BLaER1 (cell line): ENCODE data around the gene E2F6.

ENCODE experiments used
- H3K27ac ChIP-seq: shearing (Covaris generic); formaldehyde crosslinking; 2 replicates; pipeline ENCODE4 v1.8.1; 2022
- H3K27me3 ChIP-seq: shearing (Covaris generic); formaldehyde crosslinking; 2 replicates; pipeline ENCODE4 v1.8.1; 2022
- H3K36me3 ChIP-seq: shearing (Covaris generic); formaldehyde crosslinking; 2 replicates; pipeline ENCODE4 v1.8.1; 2022
- H3K4me1 ChIP-seq: shearing (Covaris generic); formaldehyde crosslinking; 2 replicates; pipeline ENCODE4 v1.8.1; 2022
- H3K4me2 ChIP-seq: shearing (Covaris generic); formaldehyde crosslinking; 2 replicates; pipeline ENCODE4 v1.8.1; 2022
- H3K4me3 ChIP-seq: shearing (Covaris generic); formaldehyde crosslinking; 2 replicates; pipeline ENCODE4 v1.8.1; 2022
- H3K9ac ChIP-seq: shearing (Covaris generic); formaldehyde crosslinking; 2 replicates; pipeline ENCODE4 v1.8.1; 2022
- H3K9me3 ChIP-seq: shearing (Covaris generic); formaldehyde crosslinking; 2 replicates; pipeline ENCODE4 v1.8.1; 2022
- H4K20me1 ChIP-seq: shearing (Covaris generic); formaldehyde crosslinking; 2 replicates; pipeline ENCODE4 v1.8.1; 2022
- Cebpa-rat ChIP-seq: shearing (Covaris generic); IDR thresholded peaks from 2 replicates; pipeline ENCODE4 v1.8.1; 2022

Gene E2F6

GRCh38 chr2:11465110-11465484 lies 864 bp downstream of the E2F6 start:
- H3K9ac ChIP-seq, result peak overlapping the region; percentile 85
- H3K4me2 ChIP-seq, result peak overlapping the region; percentile 91
- TF ChIP-seq Cebpa-rat, result no peak
- H3K4me1 ChIP-seq, result peaks cover 42% of the 10 kb centered on the region
- H3K36me3 ChIP-seq, result peaks cover 38% of the 10 kb centered on the region
- H3K27me3 ChIP-seq, result no peaks in the 10 kb centered on the region
- H3K4me3 ChIP-seq, result peak overlapping the region; percentile 77
- H4K20me1 ChIP-seq, result peaks cover 50% of the 10 kb centered on the region
- H3K27ac ChIP-seq, result peak overlapping the region; percentile 88
- H3K9me3 ChIP-seq, result peaks cover 6% of the 10 kb centered on the region; the same call in 1 of the 2 replicates

DNA sequence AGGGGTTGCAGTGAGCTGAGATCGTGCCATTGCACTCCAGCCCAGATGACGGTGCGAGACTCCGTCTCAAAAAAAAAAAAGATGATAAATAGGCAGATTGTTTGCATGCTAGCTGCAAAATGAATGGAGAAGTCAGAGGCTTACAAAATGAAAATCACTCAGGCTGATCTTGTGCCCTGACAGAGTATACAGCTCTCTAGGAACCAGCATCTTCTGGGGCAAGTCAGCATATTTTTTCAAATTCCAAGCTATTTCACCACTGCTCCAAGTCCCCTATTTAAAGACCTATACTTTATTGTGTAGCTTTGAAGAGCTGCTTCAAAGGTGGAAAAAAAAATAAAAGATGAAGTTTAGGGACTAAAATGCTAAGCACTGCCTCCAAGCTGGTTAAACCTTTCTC lies 6.1 kb downstream of the E2F6 start:
- Histone ChIP-seq H3K4me1 (peaks cover 38% of the 10 kb centered on the region), H3K9me3 (peaks cover 6% of the 10 kb centered on the region; the same call in 1 of the 2 replicates), H4K20me1 (peaks cover 100% of the 10 kb centered on the region), H3K27me3 (no peaks in the 10 kb centered on the region), H3K36me3 (peaks cover 67% of the 10 kb centered on the region), H3K4me2 (no peak overlapping the region), H3K4me3 (no peak overlapping the region), H3K27ac (no peak overlapping the region), H3K9ac (no peak overlapping the region)
- no peak for TF ChIP-seq Cebpa-rat

DNA sequence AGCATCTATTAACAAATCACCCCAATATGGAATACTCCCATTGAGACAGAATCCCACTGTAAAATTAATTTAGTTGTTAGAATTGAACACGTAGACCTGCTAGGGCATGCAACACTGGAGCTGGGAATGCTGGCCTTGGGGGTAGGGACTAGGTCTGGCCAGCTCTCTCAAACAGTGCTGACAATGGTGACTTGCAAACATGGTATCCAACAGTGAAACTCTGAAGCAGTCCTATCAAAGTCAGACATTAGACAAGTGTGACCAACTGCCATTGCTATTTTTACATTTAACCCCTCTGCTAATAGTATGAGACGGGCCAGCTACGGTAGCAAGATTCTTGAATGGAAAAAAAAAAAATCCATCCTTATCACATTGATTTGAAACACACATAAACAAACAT lies 7.2 kb downstream of the E2F6 start:
- peaks cover 73% of the 10 kb centered on the region for H3K36me3 ChIP-seq

GRCh38 chr2:11457935-11458334 lies 8.0 kb downstream of the E2F6 start:
- H3K36me3 ChIP-seq, result peaks cover 73% of the 10 kb centered on the region
- H3K4me3 ChIP-seq, result no peak overlapping the region
- peaks cover 98% of the 10 kb centered on the region for H4K20me1 ChIP-seq
- peaks cover 19% of the 10 kb centered on the region for H3K4me1 ChIP-seq
- no peak for TF ChIP-seq Cebpa-rat
- no peak overlapping the region for H3K4me2 ChIP-seq
- H3K9ac ChIP-seq, result no peak overlapping the region
- no peaks in the 10 kb centered on the region; the same call in 1 of the 2 replicates for H3K9me3 ChIP-seq
- H3K27me3 ChIP-seq, result no peaks in the 10 kb centered on the region
- H3K27ac ChIP-seq, result no peak overlapping the region

More for the DNA sequence above, 7.2 kb downstream of the E2F6 start:
- H3K4me2 ChIP-seq, result peak overlapping the region; percentile 26
- peaks cover 3% of the 10 kb centered on the region; the same call in 1 of the 2 replicates for H3K9me3 ChIP-seq
- TF ChIP-seq Cebpa-rat, result no peak
- no peak overlapping the region for H3K9ac ChIP-seq
- H3K4me1 ChIP-seq, result peaks cover 28% of the 10 kb centered on the region
- no peaks in the 10 kb centered on the region for H3K27me3 ChIP-seq
- peaks cover 100% of the 10 kb centered on the region for H4K20me1 ChIP-seq
- no peak overlapping the region for H3K4me3 ChIP-seq
- H3K27ac ChIP-seq, result no peak overlapping the region

DNA sequence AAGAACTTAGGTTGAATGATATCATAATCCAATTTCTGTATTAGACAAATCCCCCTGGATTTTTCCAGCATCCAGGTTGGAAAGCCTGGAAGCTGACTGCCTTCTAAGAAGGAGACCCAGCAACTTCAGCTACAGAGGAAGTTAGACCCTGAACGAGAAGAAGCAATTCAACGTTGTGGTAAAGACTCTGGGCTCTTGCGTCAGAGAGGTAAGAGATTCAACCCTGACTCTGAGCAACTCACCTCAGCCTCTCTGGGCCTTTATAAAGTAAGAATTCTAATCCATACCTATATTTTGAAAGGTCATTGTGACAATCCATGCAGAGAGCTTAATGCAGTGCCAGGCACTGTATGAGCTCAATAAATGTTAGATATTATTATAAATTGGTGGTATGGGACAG lies 9.7 kb downstream of the E2F6 start:
- Histone ChIP-seq H4K20me1 (peaks cover 87% of the 10 kb centered on the region), H3K9me3 (no peaks in the 10 kb centered on the region), H3K27me3 (no peaks in the 10 kb centered on the region), H3K27ac (no peak overlapping the region), H3K4me3 (no peak overlapping the region), H3K36me3 (peaks cover 75% of the 10 kb centered on the region), H3K9ac (no peak overlapping the region), H3K4me2 (no peak overlapping the region), H3K4me1 (peaks cover 13% of the 10 kb centered on the region)
- TF ChIP-seq Cebpa-rat, result no peak

GRCh38 chr2:11454824-11455223 lies 11.1 kb downstream of the E2F6 start:
- Histone ChIP-seq H3K9me3 (no peaks in the 10 kb centered on the region), H3K36me3 (peaks cover 78% of the 10 kb centered on the region), H4K20me1 (peaks cover 80% of the 10 kb centered on the region), H3K9ac (no peak overlapping the region), H3K27me3 (no peaks in the 10 kb centered on the region), H3K27ac (no peak overlapping the region), H3K4me2 (no peak overlapping the region), H3K4me3 (no peak overlapping the region), H3K4me1 (peaks cover 13% of the 10 kb centered on the region)
- no peak; the same call in 1 of the 2 replicates for TF ChIP-seq Cebpa-rat

GRCh38 chr2:11450791-11451190 lies 15.2 kb downstream of the E2F6 start:
- H3K27me3 ChIP-seq, result no peaks in the 10 kb centered on the region
- H3K9me3 ChIP-seq, result no peaks in the 10 kb centered on the region
- H3K36me3 ChIP-seq, result peaks cover 93% of the 10 kb centered on the region

GRCh38 chr2:11446733-11447248 lies 19.2 kb downstream of the E2F6 start:
- peaks cover 15% of the 10 kb centered on the region; the same call in 1 of the 2 replicates for H4K20me1 ChIP-seq
- H3K27me3 ChIP-seq, result no peaks in the 10 kb centered on the region
- no peak overlapping the region for H3K4me2 ChIP-seq
- no peak overlapping the region for H3K4me3 ChIP-seq
- TF ChIP-seq Cebpa-rat, result no peak
- no peak overlapping the region for H3K27ac ChIP-seq
- H3K4me1 ChIP-seq, result no peaks in the 10 kb centered on the region
- no peak overlapping the region for H3K9ac ChIP-seq
- H3K9me3 ChIP-seq, result peaks cover 24% of the 10 kb centered on the region
- H3K36me3 ChIP-seq, result peaks cover 91% of the 10 kb centered on the region

More at GRCh38 chr2:11450791-11451190, 15.2 kb downstream of the E2F6 start:
- H3K9ac ChIP-seq, result no peak overlapping the region
- H3K27ac ChIP-seq, result no peak overlapping the region
- H4K20me1 ChIP-seq, result peaks cover 45% of the 10 kb centered on the region
- no peak for TF ChIP-seq Cebpa-rat
- no peak overlapping the region for H3K4me3 ChIP-seq
- H3K4me1 ChIP-seq, result no peaks in the 10 kb centered on the region
- H3K4me2 ChIP-seq, result no peak overlapping the region

- peaks cover 92% of the 10 kb centered on the region for H3K36me3 ChIP-seq
- TF ChIP-seq Cebpa-rat, result no peak
- no peaks in the 10 kb centered on the region for H3K4me1 ChIP-seq
- H3K4me3 ChIP-seq, result no peak overlapping the region
- H3K9me3 ChIP-seq, result peaks cover 30% of the 10 kb centered on the region
- H4K20me1 ChIP-seq, result peaks cover 6% of the 10 kb centered on the region; the same call in 1 of the 2 replicates
- no peak overlapping the region for H3K4me2 ChIP-seq
- no peak overlapping the region for H3K9ac ChIP-seq
- no peaks in the 10 kb centered on the region for H3K27me3 ChIP-seq
- no peak overlapping the region for H3K27ac ChIP-seq
These were observed 21.2 kb downstream of the E2F6 start for GRCh38 chr2:11444737-11445136.

GRCh38 chr2:11438555-11439080 lies 27.3 kb downstream of the E2F6 start:
- no peak overlapping the region for H3K4me2 ChIP-seq
- TF ChIP-seq Cebpa-rat, result no peak
- peaks cover 58% of the 10 kb centered on the region for H3K36me3 ChIP-seq
- no peak overlapping the region for H3K9ac ChIP-seq
- H3K4me1 ChIP-seq, result no peaks in the 10 kb centered on the region
- H3K27me3 ChIP-seq, result no peaks in the 10 kb centered on the region
- no peak overlapping the region for H3K27ac ChIP-seq
- H3K9me3 ChIP-seq, result peaks cover 24% of the 10 kb centered on the region
- no peaks in the 10 kb centered on the region for H4K20me1 ChIP-seq
- H3K4me3 ChIP-seq, result no peak overlapping the region
